ENCODE measurements around the gene UNC5CL. TPM values are rescaled to one million over a fixed set of nuclear protein-coding genes. Genes with fewer than 3 reads are reported as not detected.
A peak's percentile ranks its signal among the peaks of the same experiment; 100 is the strongest.

The UNC5CL gene
- total and polyA plus RNA-seq, 3 experiments from 2014 or later = 0.40 to 1.8 (median 1.1) TPM

- Histone ChIP-seq H3K36me3 (ENCODE audit: insufficient read depth, low read length) (no peaks in the 10 kb centered on the region), H3K27me3 (ENCODE audit: insufficient read depth, low read length, poor library complexity, severe bottlenecking) (no peaks in the 10 kb centered on the region), H3K27ac (ENCODE audit: low read depth, low read length) (no peak within 1 kb of the TSS), H3K4me3 (ENCODE audit: low read length) (no peak within 1 kb of the TSS), H3K9me3 (ENCODE audit: low read length) (no peaks in the 10 kb centered on the region), H3K4me1 (ENCODE audit: insufficient read depth, low read length) (no peaks in the 10 kb centered on the region)
- Mint-ChIP-seq H3K9me3 (no peaks in the 10 kb centered on the region), H3K4me3 (no peak within 1 kb of the TSS), H3K27ac (peak within 1 kb of the TSS in 2 of 8 donors; percentile 33 to 50), H3K36me3 (peaks cover 0 to 14% (median 5%) of the 10 kb centered on the region in 3 donors), H3K27me3 (no peaks in the 10 kb centered on the region), H3K4me1 (no peaks in the 10 kb centered on the region)
- POLR2A ChIA-PET = no interaction called here
- DNase-seq = no peak
- CTCF ChIA-PET = interaction anchor here (1.3 to 5.8 kb wide), 2 partner anchors 13 to 14 kb away, joined by 3 to 26 read pairs; no protein-coding TSS in a partner anchor
These were observed 3.4 kb upstream of the UNC5CL start, which contains the start of gene TSPO2 for GRCh38 chr6:41042226-41043055. TSPO2 (plus strand) TSS chr6:41042467; CDS start chr6:41042986, 519 bp downstream.

GRCh38 chr6:41040940-41041536, 2.0 kb upstream of the UNC5CL start:
- Mint-ChIP-seq H3K36me3 (peaks cover 0 to 11% (median 5%) of the 10 kb centered on the region in 3 donors), H3K27me3 (peaks cover 0 to 2% of the 10 kb centered on the region in 2 donors), H3K4me3 (no peak overlapping the region), H3K27ac (no peak overlapping the region), H3K4me1 (no peaks in the 10 kb centered on the region), H3K9me3 (no peaks in the 10 kb centered on the region)
- no peak for DNase-seq
- H3K27ac ChIP-seq (ENCODE audit: low read depth, low read length) = no peak overlapping the region
- ChIA-PET POLR2A (no interaction called here), CTCF (interaction anchor here (3.0 kb wide), 1 partner anchor 13 kb away, joined by 44 read pairs; no protein-coding TSS in a partner anchor)
- H3K36me3 ChIP-seq (ENCODE audit: insufficient read depth, low read length) = no peaks in the 10 kb centered on the region
- H3K4me3 ChIP-seq (ENCODE audit: low read length) = no peak overlapping the region
- no peaks in the 10 kb centered on the region for H3K4me1 ChIP-seq (ENCODE audit: insufficient read depth, low read length)
- H3K27me3 ChIP-seq (ENCODE audit: insufficient read depth, low read length, poor library complexity, severe bottlenecking) = no peaks in the 10 kb centered on the region
- no peaks in the 10 kb centered on the region for H3K9me3 ChIP-seq (ENCODE audit: low read length)

- Histone ChIP-seq H3K9me3 (ENCODE audit: low read length) (no peaks in the 10 kb centered on the region), H3K4me1 (ENCODE audit: insufficient read depth, low read length) (no peaks in the 10 kb centered on the region), H3K27ac (ENCODE audit: low read depth, low read length) (no peak overlapping the region), H3K36me3 (ENCODE audit: insufficient read depth, low read length) (no peaks in the 10 kb centered on the region), H3K27me3 (ENCODE audit: insufficient read depth, low read length, poor library complexity, severe bottlenecking) (no peaks in the 10 kb centered on the region), H3K4me3 (ENCODE audit: low read length) (no peak overlapping the region)
- ChIA-PET CTCF (interaction anchor here (1.3 to 3.0 kb wide), 6 partner anchors 9 to 59 kb away, joined by 3 to 44 read pairs (median 4); no protein-coding TSS in a partner anchor), POLR2A (no interaction called here)
- Mint-ChIP-seq H3K36me3 (peaks cover 0 to 11% (median 5%) of the 10 kb centered on the region in 3 donors), H3K27ac (no peak overlapping the region), H3K4me3 (no peak overlapping the region), H3K4me1 (no peaks in the 10 kb centered on the region), H3K27me3 (peaks cover 0 to 2% of the 10 kb centered on the region in 2 donors), H3K9me3 (no peaks in the 10 kb centered on the region)
- DNase-seq = no peak
These were observed 1.3 kb upstream of the UNC5CL start for GRCh38 chr6:41040101-41040939.

- Mint-ChIP-seq H3K9me3 (no peaks in the 10 kb centered on the region), H3K36me3 (peaks cover 0 to 12% (median 7%) of the 10 kb centered on the region in 3 donors), H3K4me1 (no peaks in the 10 kb centered on the region), H3K27ac (no peak overlapping the region), H3K27me3 (peaks cover 0 to 2% of the 10 kb centered on the region in 2 donors), H3K4me3 (no peak overlapping the region)
- no peak overlapping the region for H3K4me3 ChIP-seq (ENCODE audit: low read length)
- no peaks in the 10 kb centered on the region for H3K36me3 ChIP-seq (ENCODE audit: insufficient read depth, low read length)
- no peak overlapping the region for H3K27ac ChIP-seq (ENCODE audit: low read depth, low read length)
- ChIA-PET CTCF (interaction anchor here (0.9 to 3.0 kb wide), 2 partner anchors 10 to 11 kb away, joined by 3 to 27 read pairs; no protein-coding TSS in a partner anchor), POLR2A (no interaction called here)
- H3K4me1 ChIP-seq (ENCODE audit: insufficient read depth, low read length) = no peaks in the 10 kb centered on the region
- DNase-seq = no peak
- no peaks in the 10 kb centered on the region for H3K9me3 ChIP-seq (ENCODE audit: low read length)
- H3K27me3 ChIP-seq (ENCODE audit: insufficient read depth, low read length, poor library complexity, severe bottlenecking) = no peaks in the 10 kb centered on the region
These were observed 816 bp downstream of the UNC5CL start for GRCh38 chr6:41038205-41038604.

GRCh38 chr6:41037107-41037900, 1.7 kb downstream of the UNC5CL start:
- H3K4me1 ChIP-seq (ENCODE audit: insufficient read depth, low read length) = no peaks in the 10 kb centered on the region
- H3K36me3 Mint-ChIP-seq = peaks cover 0 to 10% (median 7%) of the 10 kb centered on the region in 3 donors
- no peaks in the 10 kb centered on the region for H3K36me3 ChIP-seq (ENCODE audit: insufficient read depth, low read length)
- no peak overlapping the region for H3K4me3 ChIP-seq (ENCODE audit: low read length)
- H3K9me3 Mint-ChIP-seq = no peaks in the 10 kb centered on the region
- DNase-seq = no peak
- no peak overlapping the region for H3K27ac ChIP-seq (ENCODE audit: low read depth, low read length)
- peaks cover 0 to 2% of the 10 kb centered on the region in 2 donors for H3K27me3 Mint-ChIP-seq
- H3K27ac Mint-ChIP-seq = peak overlapping the region in 1 of 8 donors; percentile 6
- no peaks in the 10 kb centered on the region for H3K9me3 ChIP-seq (ENCODE audit: low read length)
- ChIA-PET POLR2A (interaction anchor here (1.2 kb wide), 1 partner anchor 9 kb away, joined by 4 read pairs; no protein-coding TSS in a partner anchor), CTCF (interaction anchor here (0.9 to 3.0 kb wide), 5 partner anchors 9 to 39 kb away, joined by 3 to 27 read pairs (median 3); no protein-coding TSS in a partner anchor)
- H3K4me3 Mint-ChIP-seq = no peak overlapping the region
- no peaks in the 10 kb centered on the region for H3K27me3 ChIP-seq (ENCODE audit: insufficient read depth, low read length, poor library complexity, severe bottlenecking)
- H3K4me1 Mint-ChIP-seq = no peaks in the 10 kb centered on the region

GRCh38 chr6:41036601-41037000, 2.4 kb downstream of the UNC5CL start:
- Mint-ChIP-seq H3K27ac (peak overlapping the region in 2 of 8 donors; percentile 6 to 11), H3K9me3 (no peaks in the 10 kb centered on the region), H3K27me3 (peaks cover 0 to 2% of the 10 kb centered on the region in 2 donors), H3K4me3 (no peak overlapping the region), H3K4me1 (no peaks in the 10 kb centered on the region), H3K36me3 (peaks cover 0 to 4% (median 2%) of the 10 kb centered on the region in 3 donors)
- Histone ChIP-seq H3K27me3 (ENCODE audit: insufficient read depth, low read length, poor library complexity, severe bottlenecking) (no peaks in the 10 kb centered on the region), H3K4me3 (ENCODE audit: low read length) (no peak overlapping the region), H3K36me3 (ENCODE audit: insufficient read depth, low read length) (no peaks in the 10 kb centered on the region), H3K9me3 (ENCODE audit: low read length) (no peaks in the 10 kb centered on the region), H3K4me1 (ENCODE audit: insufficient read depth, low read length) (no peaks in the 10 kb centered on the region), H3K27ac (ENCODE audit: low read depth, low read length) (no peak overlapping the region)
- no peak for DNase-seq
- ChIA-PET POLR2A (interaction anchor here (1.2 kb wide), 1 partner anchor 8 kb away, joined by 4 read pairs; no protein-coding TSS in a partner anchor), CTCF (interaction anchor here (1.0 to 3.0 kb wide), 4 partner anchors 8 to 38 kb away, joined by 3 to 27 read pairs (median 4); no protein-coding TSS in a partner anchor)

GRCh38 chr6:41036186-41036585, 2.8 kb downstream of the UNC5CL start:
- no peak overlapping the region for H3K27ac ChIP-seq (ENCODE audit: low read depth, low read length)
- no peak overlapping the region for H3K4me3 ChIP-seq (ENCODE audit: low read length)
- H3K27ac Mint-ChIP-seq = peak overlapping the region in 3 of 8 donors; percentile 61 to 79 (median 62)
- H3K4me1 ChIP-seq (ENCODE audit: insufficient read depth, low read length) = no peaks in the 10 kb centered on the region
- H3K36me3 Mint-ChIP-seq = peaks cover 0 to 4% (median 2%) of the 10 kb centered on the region in 3 donors
- no peaks in the 10 kb centered on the region for H3K9me3 Mint-ChIP-seq
- no peaks in the 10 kb centered on the region for H3K27me3 ChIP-seq (ENCODE audit: insufficient read depth, low read length, poor library complexity, severe bottlenecking)
- no peaks in the 10 kb centered on the region for H3K9me3 ChIP-seq (ENCODE audit: low read length)
- H3K36me3 ChIP-seq (ENCODE audit: insufficient read depth, low read length) = no peaks in the 10 kb centered on the region
- H3K4me1 Mint-ChIP-seq = peaks cover 0 to under 1% (median 0%) of the 10 kb centered on the region in 3 donors
- DNase-seq = no peak
- peaks cover 0 to 2% of the 10 kb centered on the region in 2 donors for H3K27me3 Mint-ChIP-seq
- ChIA-PET POLR2A (interaction anchor here (1.2 kb wide), 1 partner anchor 8 kb away, joined by 4 read pairs; no protein-coding TSS in a partner anchor), CTCF (interaction anchor here (1.9 to 3.0 kb wide), 2 partner anchors 8 to 17 kb away, joined by 4 to 27 read pairs; no protein-coding TSS in a partner anchor)
- H3K4me3 Mint-ChIP-seq = no peak overlapping the region

All from CD8-positive, alpha-beta memory T cell (primary cell).